Activated CD4-positive, CD25-positive, alpha-beta regulatory T cell treated with anti-CD3 and anti-CD28 coated beads, Interleukin-2, amount 50 U/mL, for 16 hours (primary cell): Measurements from ENCODE around the gene MYOM1.
"Not testable (repeated sequence)": the region's sequence is repeated elsewhere in the genome, so short reads cannot be mapped to it uniquely, and the experiment has no call there.

Experiments used
- DNase-seq: peaks from one replicate; pipeline ENCODE4 v3.0.0-alpha.2; 2020; ENCODE audit warnings: low read depth, low spot score

The MYOM1 gene

DNA sequence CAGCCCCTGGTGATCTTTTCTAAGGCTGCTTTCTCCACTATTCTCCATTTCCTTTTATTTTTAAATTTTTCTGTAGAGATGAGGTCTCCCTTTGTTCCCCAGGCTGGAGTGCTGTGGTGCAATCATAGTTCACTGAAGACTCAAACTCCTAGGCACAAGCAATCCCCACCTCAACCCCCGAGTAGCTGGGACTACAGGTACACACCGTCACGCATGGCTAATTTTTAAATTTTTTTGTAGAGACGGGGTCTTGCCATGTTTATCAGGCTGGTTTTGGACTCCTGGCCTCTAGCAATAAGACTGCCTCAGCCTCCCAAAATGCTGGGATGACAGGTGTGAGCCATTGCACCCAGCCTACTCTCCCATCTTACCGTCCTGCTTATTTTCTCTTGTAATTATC lies 184.1 kb downstream of the MYOM1 start:
- no peak for DNase-seq

DNA sequence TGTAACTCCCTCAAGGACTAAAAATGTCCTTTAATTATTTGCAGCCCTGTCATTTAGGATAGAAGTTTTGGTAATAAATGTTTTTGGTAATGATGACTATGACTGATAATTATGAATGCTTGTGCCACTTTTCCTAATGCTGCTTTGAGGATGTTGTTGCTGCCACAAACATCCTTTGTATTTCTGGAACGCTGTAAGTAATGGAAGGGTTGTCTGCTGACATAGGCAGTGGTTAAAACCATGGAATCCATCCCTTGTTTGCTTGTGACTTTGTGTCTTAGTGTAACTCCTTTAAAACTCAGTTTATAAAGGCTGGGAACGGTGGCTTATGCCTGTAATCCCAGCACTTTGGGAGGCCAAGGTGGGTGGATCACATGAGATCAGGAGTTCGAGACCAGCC lies 187.0 kb downstream of the MYOM1 start:
- no peak for DNase-seq

DNA sequence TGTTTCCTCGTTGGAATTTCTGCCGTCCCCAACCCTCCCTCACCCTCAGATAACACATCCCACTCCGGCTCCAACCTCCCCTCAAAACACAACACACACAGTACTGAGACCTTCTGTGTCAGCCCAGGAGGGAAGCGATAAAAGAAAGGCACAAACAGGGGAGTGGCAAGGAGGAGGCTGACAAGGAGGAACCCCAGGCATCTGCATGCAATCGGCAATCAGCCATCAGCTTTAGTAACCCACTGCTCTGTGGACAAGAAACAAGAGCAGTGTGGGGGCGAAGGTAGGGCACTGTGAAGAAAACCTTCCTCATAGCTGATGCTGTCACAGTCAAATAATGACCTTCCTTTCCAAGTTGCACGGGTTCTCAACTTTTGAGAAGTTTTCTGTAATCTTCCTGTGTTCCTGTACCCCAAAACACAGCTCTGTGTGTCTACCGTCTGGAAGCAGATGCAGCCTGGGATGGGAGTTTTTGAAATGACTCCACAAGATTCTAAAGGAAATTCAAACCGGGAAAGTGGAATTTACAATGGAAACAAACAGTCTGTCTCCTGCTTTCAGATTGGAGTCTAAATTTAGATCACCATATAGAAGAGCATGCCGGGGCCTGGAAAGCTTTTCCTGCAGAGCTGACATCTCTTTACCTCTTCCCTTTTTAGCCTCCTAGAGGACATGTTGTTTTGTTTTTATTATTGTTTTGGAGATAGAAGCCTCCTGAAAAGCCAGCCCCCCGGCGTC lies 190.4 kb downstream of the MYOM1 start:
- no peak for DNase-seq

DNA sequence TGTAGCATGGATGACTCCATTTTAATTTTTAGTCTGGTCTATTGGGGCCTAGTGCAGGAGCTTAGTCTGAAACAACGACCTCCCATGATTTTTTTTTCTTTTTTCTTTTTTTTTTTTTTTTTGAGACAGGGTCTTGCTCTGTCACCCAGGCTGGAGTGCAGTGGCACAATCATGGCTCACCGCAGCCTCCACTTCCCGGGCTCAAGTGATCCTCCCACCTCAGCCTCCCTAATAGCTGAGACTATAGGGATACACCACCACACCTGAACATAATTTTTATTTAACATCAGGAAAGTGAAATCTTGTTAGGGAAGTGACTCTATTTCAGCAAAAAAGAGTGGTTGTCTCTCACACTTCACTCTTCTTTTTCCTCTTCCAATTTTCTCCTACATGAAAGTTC lies 191.7 kb downstream of the MYOM1 start:
- DNase-seq: not testable (repeated sequence)

DNA sequence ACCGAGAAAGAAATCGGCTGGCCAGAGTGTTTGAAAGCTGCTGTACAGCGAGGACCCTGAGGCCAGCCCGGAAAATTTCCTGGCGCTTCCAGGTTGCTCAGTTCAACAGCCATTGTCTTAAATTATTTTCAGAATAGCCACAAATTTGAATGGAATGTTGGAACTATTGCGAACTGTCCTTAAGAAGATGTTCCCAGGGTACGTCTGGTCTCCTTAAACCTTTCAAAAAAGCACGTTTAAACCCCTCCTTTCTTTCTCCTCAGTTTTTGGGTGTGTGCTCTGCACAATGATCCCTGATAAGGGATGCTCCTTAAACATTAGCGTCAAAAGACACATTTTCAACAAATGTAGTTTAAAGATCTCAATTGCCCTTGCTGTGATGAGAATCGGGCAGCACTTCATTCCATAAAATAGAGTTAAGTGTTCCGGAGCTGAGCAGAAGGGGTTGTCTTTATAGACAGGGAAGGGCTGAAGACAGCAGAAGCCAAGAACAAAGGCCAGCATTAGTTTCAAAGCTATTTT lies 192.3 kb downstream of the MYOM1 start:
- no peak for DNase-seq

DNA sequence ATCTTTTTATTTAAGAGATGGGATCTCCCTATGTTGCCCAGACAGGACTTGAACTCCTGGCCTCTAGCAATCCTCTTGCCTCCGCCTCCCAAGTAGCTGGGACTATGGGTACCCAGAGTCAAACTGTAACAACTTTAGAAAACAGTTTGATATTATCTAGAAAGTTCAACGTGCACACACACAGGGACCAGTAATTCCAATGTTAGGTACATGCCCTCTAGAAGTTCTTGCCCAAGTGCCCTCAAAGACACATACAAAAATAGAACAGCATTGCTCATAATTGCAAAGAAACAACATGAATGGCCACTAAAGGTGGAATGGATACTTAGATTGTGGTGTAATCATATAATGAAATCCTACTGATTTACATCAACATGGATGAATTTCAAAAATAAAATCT lies 194.2 kb downstream of the MYOM1 start:
- no peak for DNase-seq

DNA sequence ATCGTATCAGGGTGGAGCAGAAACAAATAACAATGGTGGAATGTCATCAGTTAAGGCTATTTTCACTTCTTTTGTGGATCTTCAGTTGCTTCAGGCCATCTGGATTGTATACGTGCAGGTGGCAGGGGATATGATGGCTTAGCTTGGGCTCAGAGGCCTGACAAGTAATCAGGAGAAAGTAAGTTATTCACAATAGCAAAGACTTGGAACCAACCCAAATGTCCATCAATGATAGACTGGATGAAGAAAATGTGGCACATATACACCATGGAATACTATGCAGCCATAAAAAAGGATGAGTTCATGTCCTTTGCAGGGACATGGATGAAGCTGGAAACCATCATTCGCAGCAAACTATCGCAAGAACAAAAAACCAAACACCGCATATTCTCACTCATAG lies 196.2 kb downstream of the MYOM1 start:
- DNase-seq: not testable (repeated sequence)
